Heart left ventricle (tissue), 16 donors: Measurements from ENCODE around the gene MEGF8. TPM values are rescaled to one million over a fixed set of nuclear protein-coding genes. Genes with fewer than 3 reads are reported as not detected.

ENCODE experiments used
- ATAC-seq, 4 donors: fragments of 200-7000 bp; cut with Tn5 transposase; one replicate each; pipeline ENCODE4 v1.9.1; 2020 to 2022; ENCODE audit warnings: moderate library complexity in 4 of 4, mild to moderate bottlenecking in 3 of 4, moderate number of reproducible peaks in 1 of 4
- DNase-seq, 5 donors: peaks; one replicate each; pipeline ENCODE4 v3.0.0-alpha.2; 2020
- H3K27ac ChIP-seq, 12 donors: fragments of 200-600 bp; sonication (generic) in 4 of 12; one replicate each; pipeline versions ENCODE4 v1.5.0 to v1.8.0; 2016 to 2022; ENCODE audit warnings: mild to moderate bottlenecking in 2 of 12
- H3K27me3 ChIP-seq, 9 donors: fragments of 200-600 bp; sonication (generic) in 2 of 9; one replicate each; pipeline versions ENCODE4 v1.5.1 to v1.8.0; 2016 to 2022; ENCODE audit warnings: mild to moderate bottlenecking in 3 of 9
- H3K36me3 ChIP-seq, 9 donors: fragments of 200-600 bp; sonication (generic) in 2 of 9; one replicate each; pipeline versions ENCODE4 v1.5.0 to v1.8.0; 2018 to 2022; ENCODE audit warnings: mild to moderate bottlenecking in 2 of 9
- H3K4me1 ChIP-seq, 12 donors: fragments of 200-600 bp; sonication (generic) in 4 of 12; one replicate each; pipeline versions ENCODE4 v1.5.0 to v1.8.0; 2016 to 2022; ENCODE audit warnings: mild to moderate bottlenecking in 3 of 12
- H3K4me3 ChIP-seq, 12 donors: fragments of 200-600 bp; sonication (generic) in 4 of 12; one replicate each; pipeline versions ENCODE4 v1.5.0 to v1.8.0; 2017 to 2022; ENCODE audit warnings: mild to moderate bottlenecking in 9 of 12, moderate library complexity in 4 of 12
- H3K9me3 ChIP-seq, 12 donors: fragments of 200-600 bp; sonication (generic) in 4 of 12; one replicate each; pipeline versions ENCODE4 v1.5.0 to v1.8.0; 2016 to 2022; ENCODE audit warnings: mild to moderate bottlenecking in 1 of 12
- POLR2A ChIP-seq, 2 donors: fragments of 450-650 bp; IDR thresholded peaks; one replicate each; pipeline ENCODE4 v1.6.1; 2017; ENCODE audit warnings: antibody characterized with exemption in 2 of 2, mild to moderate bottlenecking in 2 of 2, moderate library complexity in 2 of 2
- WGBS, 4 donors: extraction: QIAGEN DNeasy Blood & Tissue Kit in 2 of 4; methylation state at CpG; one replicate each; pipeline versions ENCODE4 v1.1.5 to v1.1.7; 2013 to 2018; 5-methylcytosine and 5-hydroxymethylcytosine counted together
- intact Hi-C, 10 donors: fragments of 100-400 bp; cut with DNase I; formaldehyde crosslinking; loops; one replicate each; pipeline versions ENCODE4 v1.11.1 to v1.14.2; 2022
- polyA plus RNA-seq, 2 donors: library from polyadenylated mRNA; stranded (reverse); fragments of 200-250 nt; gene quantifications; one replicate each; pipeline ENCODE4 v1.2.3, GENCODE V29; 2013
- total RNA-seq, 9 donors: library from RNA; depleted of rRNA in 2 of 9; stranded (reverse); fragments of >200 nt in 2 of 9; fragmentation: NEBNext Ultra II Directional in 3 of 9; extraction: Animal tissue kit (Norgen Biotek cat#: 25700) in 3 of 9; gene quantifications; one replicate each; pipeline versions ENCODE4 v1.1.0 to v1.2.4, GENCODE V29; 2016 to 2023
- TF ChIP-seq, protein P1 (sequence below), 12 donors: fragments of 200-600 bp; sonication (generic) in 4 of 12; IDR thresholded peaks; one replicate each; pipeline versions ENCODE4 v1.5.0 to v1.8.0; 2018 to 2022; ENCODE audit warnings: antibody characterized with exemption in 12 of 12, mild to moderate bottlenecking in 5 of 12
- donor health status: ischemic (EF 13 %, LVEDD 7.1; RV severe dilation, severe dysfunction).
- donor health status: healthy with polysubstance abuse.
- donor health status: DM: no; HTN: yes; CAD: no.
- donor health status: DM: no; HTN: no; CAD: no.
- donor health status: ischemic (EF 25% LVEDD 6.9; RV normal size, moderate dysfunction).
- donor health status: ischemic (EF 25% LVEDD 5.7; RV mildly dilated, moderate dysfunction).
- donor health status: healthy.
- donor health status: DM: yes; HTN: yes; CAD: no.
- donor health status: ischemic (EF 35%, LVEDD 5.7; RV mildly dilated, moderate dysfunction).
- donor health status: nonischemic (EF 11% LVEDD 7.7; RV severe dilation, severe dysfunction).
- donor health status: DM: yes; HTN: yes; CAD: no.
- donor health status: PGD.
- donor health status: ischemic (EF 29% LVEDD 5.4; RV normal size, mild dysfunction).
- donor health status: nonischemic (EF 23%, LVEDD 6.1; RV moderate dilation, normal function).

Gene MEGF8
- total and polyA plus RNA-seq, 11 donors: 22.8 to 50.4 (median 32.8) TPM

DNA sequence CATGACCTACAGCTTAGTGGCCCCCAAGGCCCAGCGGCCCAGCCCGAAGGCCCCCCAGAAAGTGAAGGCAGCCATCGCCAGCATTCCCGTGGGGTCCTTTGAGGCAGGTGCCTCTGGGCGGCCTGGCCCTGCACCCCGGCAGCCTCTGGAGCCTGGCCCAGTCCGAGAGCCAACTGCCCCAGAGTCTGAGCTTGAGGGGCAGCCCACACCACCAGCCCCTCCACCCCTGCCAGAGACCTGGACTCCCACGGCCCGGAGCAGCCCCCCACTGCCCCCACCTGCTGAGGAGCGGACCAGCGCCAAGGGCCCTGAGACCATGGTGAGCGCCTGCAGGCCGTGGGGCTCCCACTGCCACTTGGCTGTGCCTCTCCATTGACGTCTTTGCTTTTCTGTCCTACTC is 32.5 kb upstream of the MEGF8 start:
- intact Hi-C loops: loop anchor here in 2 of 10 donors (5.0 to 10.0 kb wide), 2 partner anchors 46 to 158 kb away; partner anchors contain the start of gene POU2F2 (in 1 of the 2)
- no peak overlapping the region for H3K27ac ChIP-seq
- H3K36me3 ChIP-seq: peaks cover 0 to 80% (median 71%) of the 10 kb centered on the region in 9 donors
- ATAC-seq: no peak
- DNase-seq: no peak
- H3K27me3 ChIP-seq: no peaks in the 10 kb centered on the region
- H3K9me3 ChIP-seq: no peaks in the 10 kb centered on the region
- TF ChIP-seq POLR2A (IDR thresholded peaks at IDR 0.05): no peak
- TF ChIP-seq, protein P1, sequence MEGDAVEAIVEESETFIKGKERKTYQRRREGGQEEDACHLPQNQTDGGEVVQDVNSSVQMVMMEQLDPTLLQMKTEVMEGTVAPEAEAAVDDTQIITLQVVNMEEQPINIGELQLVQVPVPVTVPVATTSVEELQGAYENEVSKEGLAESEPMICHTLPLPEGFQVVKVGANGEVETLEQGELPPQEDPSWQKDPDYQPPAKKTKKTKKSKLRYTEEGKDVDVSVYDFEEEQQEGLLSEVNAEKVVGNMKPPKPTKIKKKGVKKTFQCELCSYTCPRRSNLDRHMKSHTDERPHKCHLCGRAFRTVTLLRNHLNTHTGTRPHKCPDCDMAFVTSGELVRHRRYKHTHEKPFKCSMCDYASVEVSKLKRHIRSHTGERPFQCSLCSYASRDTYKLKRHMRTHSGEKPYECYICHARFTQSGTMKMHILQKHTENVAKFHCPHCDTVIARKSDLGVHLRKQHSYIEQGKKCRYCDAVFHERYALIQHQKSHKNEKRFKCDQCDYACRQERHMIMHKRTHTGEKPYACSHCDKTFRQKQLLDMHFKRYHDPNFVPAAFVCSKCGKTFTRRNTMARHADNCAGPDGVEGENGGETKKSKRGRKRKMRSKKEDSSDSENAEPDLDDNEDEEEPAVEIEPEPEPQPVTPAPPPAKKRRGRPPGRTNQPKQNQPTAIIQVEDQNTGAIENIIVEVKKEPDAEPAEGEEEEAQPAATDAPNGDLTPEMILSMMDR (IDR thresholded peaks at IDR 0.05): no peak
- H3K4me3 ChIP-seq: no peak overlapping the region
- 89 to 100% (median 93%) methylated on average over 6 to 14 of the region's 14 CpGs for WGBS, 4 donors
- H3K4me1 ChIP-seq: no peaks in the 10 kb centered on the region

DNA sequence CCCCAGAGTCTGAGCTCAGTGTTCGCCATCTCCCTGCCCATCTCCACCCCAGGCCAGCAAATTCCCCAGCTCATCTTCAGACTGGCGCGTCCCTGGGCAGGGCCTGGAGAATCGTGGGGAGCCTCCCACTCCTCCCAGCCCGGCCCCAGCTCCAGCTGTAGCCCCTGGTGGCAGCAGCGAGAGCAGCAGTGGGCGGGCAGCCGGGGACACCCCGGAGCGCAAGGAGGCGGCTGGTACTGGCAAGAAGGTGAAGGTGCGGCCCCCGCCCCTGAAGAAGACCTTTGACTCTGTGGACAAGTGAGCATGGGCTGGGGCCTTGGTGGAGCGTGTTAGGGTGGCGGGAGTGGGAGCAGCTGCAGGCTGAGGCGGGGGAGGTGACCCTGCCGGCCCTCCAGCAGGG is 31.9 kb upstream of the MEGF8 start:
- TF ChIP-seq, protein P1 (IDR thresholded peaks at IDR 0.05): no peak
- TF ChIP-seq POLR2A (IDR thresholded peaks at IDR 0.05): no peak

DNA sequence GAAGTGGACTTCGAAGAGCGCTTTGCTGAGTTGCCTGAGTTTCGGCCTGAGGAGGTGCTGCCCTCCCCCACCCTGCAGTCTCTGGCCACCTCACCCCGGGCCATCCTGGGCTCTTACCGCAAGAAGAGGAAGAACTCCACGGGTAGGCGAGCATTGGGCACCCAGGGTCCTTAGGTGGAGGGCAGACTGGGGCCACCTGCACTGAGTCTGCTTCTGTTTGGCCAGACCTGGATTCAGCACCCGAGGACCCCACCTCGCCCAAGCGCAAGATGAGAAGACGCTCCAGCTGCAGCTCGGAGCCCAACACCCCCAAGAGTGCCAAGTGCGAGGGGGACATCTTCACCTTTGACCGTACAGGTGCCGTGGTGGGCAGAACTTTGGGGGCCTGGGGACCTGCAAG is 31.5 kb upstream of the MEGF8 start:
- peaks cover 0 to 70% (median 61%) of the 10 kb centered on the region in 9 donors for H3K36me3 ChIP-seq
- ATAC-seq (no peak), DNase-seq (no peak)
- WGBS, 4 donors: 87 to 94% (median 91%) methylated on average over 9 to 15 of the region's 15 CpGs
- no peaks in the 10 kb centered on the region for H3K27me3 ChIP-seq
- H3K4me1 ChIP-seq: no peaks in the 10 kb centered on the region
- intact Hi-C loops: loop anchor here in 2 of 10 donors (5.0 to 10.0 kb wide), 2 partner anchors 47 to 159 kb away; partner anchors contain the start of gene POU2F2 (in 1 of the 2)
- no peaks in the 10 kb centered on the region for H3K9me3 ChIP-seq
- H3K4me3 ChIP-seq: no peak overlapping the region
- TF ChIP-seq POLR2A (IDR thresholded peaks at IDR 0.05): no peak
- TF ChIP-seq, protein P1 (IDR thresholded peaks at IDR 0.05): no peak
- no peak overlapping the region for H3K27ac ChIP-seq

More for the DNA sequence above, 31.9 kb upstream of the MEGF8 start:
- H3K9me3 ChIP-seq: no peaks in the 10 kb centered on the region
- WGBS, 4 donors: 82 to 88% (median 86%) methylated on average over 11 to 17 of the region's 17 CpGs
- no peak overlapping the region for H3K4me3 ChIP-seq
- peaks cover 0 to 74% (median 65%) of the 10 kb centered on the region in 9 donors for H3K36me3 ChIP-seq
- no peak for DNase-seq
- intact Hi-C loops: loop anchor here in 2 of 10 donors (5.0 to 10.0 kb wide), 2 partner anchors 46 to 159 kb away; partner anchors contain the start of gene POU2F2 (in 1 of the 2)
- no peaks in the 10 kb centered on the region for H3K4me1 ChIP-seq
- no peak for ATAC-seq
- no peaks in the 10 kb centered on the region for H3K27me3 ChIP-seq
- no peak overlapping the region for H3K27ac ChIP-seq

DNA sequence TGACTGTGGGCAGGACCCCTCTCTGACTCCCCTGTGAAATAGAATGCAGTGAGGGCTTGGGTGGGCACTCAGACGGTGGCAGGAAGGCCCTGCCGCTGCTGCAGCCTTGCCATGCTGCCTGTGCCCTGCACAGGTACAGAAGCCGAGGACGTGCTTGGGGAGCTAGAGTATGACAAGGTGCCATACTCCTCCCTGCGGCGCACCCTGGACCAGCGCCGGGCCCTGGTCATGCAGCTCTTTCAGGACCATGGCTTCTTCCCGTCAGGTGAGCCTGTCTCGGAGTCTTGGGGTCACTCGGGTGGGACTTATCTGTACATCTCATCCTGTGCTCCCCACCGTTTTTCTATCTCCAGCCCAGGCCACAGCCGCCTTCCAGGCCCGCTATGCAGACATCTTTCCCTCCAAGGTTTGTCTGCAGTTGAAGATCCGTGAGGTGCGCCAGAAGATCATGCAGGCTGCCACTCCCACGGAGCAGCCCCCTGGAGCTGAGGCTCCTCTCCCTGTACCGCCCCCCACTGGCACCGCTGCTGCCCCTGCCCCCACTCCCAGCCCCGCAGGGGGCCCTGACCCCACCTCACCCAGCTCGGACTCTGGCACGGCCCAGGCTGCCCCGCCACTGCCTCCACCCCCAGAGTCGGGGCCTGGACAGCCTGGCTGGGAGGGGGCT is 30.8 kb upstream of the MEGF8 start:
- Histone ChIP-seq H3K27me3 (no peaks in the 10 kb centered on the region), H3K9me3 (no peaks in the 10 kb centered on the region), H3K36me3 (peaks cover 0 to 63% (median 54%) of the 10 kb centered on the region in 9 donors), H3K27ac (no peak overlapping the region), H3K4me1 (no peaks in the 10 kb centered on the region), H3K4me3 (no peak overlapping the region)
- DNase-seq (peak in 1 of 5 donors; percentile 17), ATAC-seq (no peak)
- 79 to 85% (median 80%) methylated on average over 20 to 24 of the region's 24 CpGs for WGBS, 4 donors
- TF ChIP-seq, protein P1 (IDR thresholded peaks at IDR 0.05): no peak
- TF ChIP-seq POLR2A (IDR thresholded peaks at IDR 0.05): no peak
- intact Hi-C loops: loop anchor here in 3 of 10 donors (5.0 to 10.0 kb wide), 3 partner anchors 47 to 162 kb away; partner anchors contain the start of gene POU2F2 (in 2 of the 3)
